GM06990 (cell line): ENCODE measurements around the gene AP1M1.

Experiments used
- DNase-seq: peaks from one replicate; pipeline ENCODE4 v3.0.0-alpha.2; 2011; ENCODE audit not compliant: insufficient read length; ENCODE audit errors: extremely low read depth
- H3K27me3 ChIP-seq: replicated peaks from 2 replicates; pipeline ENCODE4 v1.6.0; 2011; ENCODE audit warnings: low read length; ENCODE audit not compliant: control insufficient read depth, insufficient read depth
- H3K36me3 ChIP-seq: 2 replicates; pipeline ENCODE4 v1.5.1; 2011; ENCODE audit warnings: low read length; ENCODE audit not compliant: control insufficient read depth, insufficient read depth
- H3K4me3 ChIP-seq: replicated peaks from 2 replicates; pipeline ENCODE4 v1.5.1; 2011; ENCODE audit warnings: low read depth, mild to moderate bottlenecking, control low read depth, low read length
- CTCF ChIP-seq: IDR thresholded peaks from 2 replicates; pipeline ENCODE4 v1.5.1; 2011; ENCODE audit warnings: low read length, control low read depth, mild to moderate bottlenecking, inconsistent platforms; ENCODE audit not compliant: insufficient read depth, poor library complexity, severe bottlenecking

AP1M1 gene

GRCh38 chr19:16225279-16226183 lies 27.8 kb downstream of the AP1M1 start:
- Histone ChIP-seq H3K27me3 (no peaks in the 10 kb centered on the region), H3K4me3 (no peak overlapping the region), H3K36me3 (peaks cover 50% of the 10 kb centered on the region)
- TF ChIP-seq CTCF = no peak
- DNase-seq = no peak

GRCh38 chr19:16226184-16226591 lies 28.5 kb downstream of the AP1M1 start:
- DNase-seq = no peak
- no peak for TF ChIP-seq CTCF
- Histone ChIP-seq H3K4me3 (no peak overlapping the region), H3K27me3 (no peaks in the 10 kb centered on the region), H3K36me3 (peaks cover 52% of the 10 kb centered on the region)

GRCh38 chr19:16226878-16227836 lies 29.4 kb downstream of the AP1M1 start:
- Histone ChIP-seq H3K4me3 (no peak overlapping the region), H3K27me3 (no peaks in the 10 kb centered on the region), H3K36me3 (peaks cover 56% of the 10 kb centered on the region)
- DNase-seq = no peak
- TF ChIP-seq CTCF = no peak

GRCh38 chr19:16227837-16228636 lies 30.3 kb downstream of the AP1M1 start:
- DNase-seq = no peak
- no peak for TF ChIP-seq CTCF
- Histone ChIP-seq H3K27me3 (no peaks in the 10 kb centered on the region), H3K4me3 (no peak overlapping the region), H3K36me3 (peaks cover 60% of the 10 kb centered on the region)

- Histone ChIP-seq H3K27me3 (no peaks in the 10 kb centered on the region), H3K4me3 (no peak overlapping the region), H3K36me3 (peaks cover 63% of the 10 kb centered on the region)
- no peak for DNase-seq
- no peak for TF ChIP-seq CTCF
Measured at GRCh38 chr19:16228637-16229321, 31.1 kb downstream of the AP1M1 start.
